CD4-positive, alpha-beta T cell treated with Interleukin-12 subunit alpha and Interleukin-12 subunit beta, for 1 hour (primary cell): ENCODE results near the gene CPE.
"Not testable (repeated sequence)": the region's sequence is repeated elsewhere in the genome, so short reads cannot be mapped to it uniquely, and the experiment has no call there.

ENCODE experiments used
- DNase-seq: peaks from one replicate; pipeline ENCODE4 v3.0.0-alpha.2; 2020

The CPE gene

DNA sequence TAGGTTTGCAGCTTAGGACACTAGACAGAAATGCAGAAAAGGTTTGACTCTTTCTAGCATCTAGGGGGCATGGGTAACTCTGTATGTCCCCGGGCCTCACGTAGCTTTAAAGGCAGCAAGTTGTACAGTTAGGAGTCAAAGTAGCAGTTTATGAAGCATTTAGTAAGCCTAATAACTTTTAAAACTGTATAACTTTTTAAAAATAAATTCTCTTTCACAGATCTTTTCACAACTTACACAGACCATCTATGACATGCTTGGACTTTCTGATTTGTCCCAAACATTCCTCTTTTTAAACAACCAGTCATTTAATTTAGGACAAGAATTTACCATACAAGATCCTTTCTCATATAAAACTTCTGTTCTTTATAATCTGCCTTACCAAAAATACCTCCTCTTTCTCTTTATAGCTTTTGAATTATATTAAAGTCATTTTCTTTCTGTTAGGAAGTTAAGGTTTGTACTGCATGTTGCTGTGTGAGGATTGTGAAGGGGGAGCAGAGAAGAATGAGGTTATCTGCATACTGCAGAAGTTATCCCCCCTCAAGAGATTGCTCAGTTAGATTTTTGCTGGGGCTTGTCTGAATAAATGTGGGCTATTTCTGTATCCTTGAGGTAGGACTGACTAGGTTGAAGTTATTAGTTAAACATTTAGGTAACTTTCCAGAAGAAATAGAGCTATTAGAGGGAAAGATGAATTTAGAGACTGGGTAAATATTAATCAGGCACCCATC is 94.3 kb downstream of the CPE start:
- no peak for DNase-seq

DNA sequence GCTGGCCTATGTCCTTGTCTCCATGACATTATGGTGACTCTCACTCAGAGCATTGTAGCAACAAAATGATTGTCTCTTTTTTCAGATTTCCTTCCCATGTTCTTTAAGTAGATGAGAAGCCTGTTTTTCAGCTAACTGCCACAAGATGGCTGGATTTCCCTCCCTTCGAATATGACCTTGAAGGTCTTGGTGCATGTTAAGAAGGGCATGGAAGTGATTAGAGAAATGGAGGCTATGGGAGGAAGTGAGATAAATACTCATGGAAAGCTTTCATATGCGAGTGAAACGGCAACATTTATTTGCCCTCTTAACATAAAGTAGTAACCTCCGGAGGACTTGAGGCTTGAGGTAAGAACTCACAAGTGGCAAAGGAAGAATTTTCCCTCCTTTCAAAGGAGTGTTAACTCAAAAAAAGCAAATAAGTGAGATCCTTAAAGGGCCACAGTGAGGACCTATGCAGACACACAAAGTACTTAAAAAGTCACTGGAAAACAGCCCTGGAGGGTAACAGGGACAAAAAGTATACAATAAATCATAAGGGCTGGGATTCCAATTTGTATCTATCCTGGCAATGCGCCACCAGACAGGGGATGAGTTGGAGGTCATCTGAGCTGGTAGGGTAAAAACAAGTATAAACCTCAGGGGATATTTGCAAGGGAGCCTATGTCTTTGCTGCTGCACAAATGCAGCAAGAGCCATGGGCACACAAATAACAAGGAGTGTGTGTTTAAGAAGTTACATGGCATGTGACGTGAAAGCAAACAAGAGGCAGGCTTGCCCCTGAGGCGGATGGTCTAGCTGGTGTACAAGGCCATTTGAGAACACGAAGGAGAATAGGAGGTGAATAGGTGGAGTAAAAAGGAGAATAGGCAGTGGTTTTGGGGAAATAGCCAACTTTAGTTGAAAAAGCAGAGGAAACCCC is 96.2 kb downstream of the CPE start:
- no peak for DNase-seq

DNA sequence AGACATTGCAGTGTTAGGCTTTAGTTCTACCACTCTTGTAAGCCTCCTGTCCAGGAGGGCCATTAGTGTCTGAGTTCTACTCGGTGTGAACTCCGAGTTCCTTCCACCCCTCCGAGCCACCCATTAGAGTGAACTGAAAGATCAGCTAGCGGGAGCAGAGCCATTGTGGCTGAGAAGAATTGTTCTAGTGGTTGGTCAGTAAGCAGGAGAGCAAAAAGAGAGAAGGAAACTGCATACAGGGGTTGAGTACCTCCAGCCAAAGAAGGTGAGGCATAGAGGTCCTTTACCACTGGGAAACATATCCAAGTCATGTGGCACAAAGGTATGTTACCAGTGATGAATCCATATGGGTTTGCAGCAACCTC is 96.9 kb downstream of the CPE start:
- no peak for DNase-seq

DNA sequence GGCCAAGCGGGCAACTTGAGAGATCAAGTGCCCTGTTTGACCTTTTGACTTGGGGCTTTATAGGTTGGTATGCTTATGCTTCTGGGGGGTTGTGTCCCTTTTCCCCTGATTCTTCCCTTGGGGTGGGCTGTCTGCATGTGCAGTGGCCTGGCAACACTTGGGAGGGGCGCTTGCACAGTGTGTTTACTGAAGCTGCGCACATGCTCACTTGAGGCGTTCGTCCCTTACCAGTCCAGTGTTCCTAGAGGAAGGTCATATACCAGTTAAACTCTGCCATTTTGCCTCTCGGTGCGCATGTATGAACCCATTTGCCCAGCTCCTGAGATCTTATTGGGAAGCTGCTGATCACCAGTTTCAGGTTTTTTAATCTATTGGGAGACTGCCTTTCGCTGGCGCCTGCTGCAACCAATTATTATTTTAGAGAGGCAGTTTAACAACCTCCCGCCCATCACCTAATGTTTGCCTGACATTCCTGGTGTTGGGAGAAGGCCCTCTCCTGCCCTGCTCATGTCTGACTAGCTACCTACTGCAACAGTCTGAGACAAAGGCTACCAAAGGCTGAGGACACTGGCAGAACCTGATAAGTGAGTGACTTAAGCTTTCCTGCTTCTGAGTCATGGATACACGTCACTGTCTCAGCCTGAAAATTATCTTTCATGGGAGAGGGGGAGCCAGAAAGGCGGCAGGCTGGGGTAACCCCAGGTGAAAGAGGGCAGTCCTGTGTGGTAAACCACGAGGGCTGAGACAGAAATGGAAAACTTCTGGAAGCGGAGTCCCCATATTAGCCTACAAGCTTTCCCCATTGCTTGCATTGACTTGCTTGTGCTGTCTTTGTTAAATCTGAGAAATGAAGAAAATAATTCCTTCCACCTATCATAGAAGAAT is 97.6 kb downstream of the CPE start:
- DNase-seq: no peak

DNA sequence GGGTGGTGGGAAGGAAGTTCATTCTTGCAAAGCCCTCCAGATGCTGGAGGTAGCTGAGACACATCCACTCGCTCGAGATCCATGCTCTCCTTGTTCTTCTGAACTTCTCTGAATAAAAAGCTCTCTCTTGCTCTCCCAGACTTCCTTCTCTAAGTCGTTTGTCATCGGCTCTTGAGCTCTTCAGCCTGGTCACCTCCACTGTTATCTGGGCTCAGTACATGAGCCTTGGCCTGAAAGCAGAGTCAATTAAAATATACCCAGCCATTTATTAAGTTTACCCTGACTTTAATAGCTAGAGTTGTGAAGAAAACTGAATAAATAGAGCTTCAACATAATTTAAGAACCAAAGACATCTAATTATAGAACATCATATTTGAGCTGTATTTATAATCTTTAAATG is 99.0 kb downstream of the CPE start:
- no peak for DNase-seq

DNA sequence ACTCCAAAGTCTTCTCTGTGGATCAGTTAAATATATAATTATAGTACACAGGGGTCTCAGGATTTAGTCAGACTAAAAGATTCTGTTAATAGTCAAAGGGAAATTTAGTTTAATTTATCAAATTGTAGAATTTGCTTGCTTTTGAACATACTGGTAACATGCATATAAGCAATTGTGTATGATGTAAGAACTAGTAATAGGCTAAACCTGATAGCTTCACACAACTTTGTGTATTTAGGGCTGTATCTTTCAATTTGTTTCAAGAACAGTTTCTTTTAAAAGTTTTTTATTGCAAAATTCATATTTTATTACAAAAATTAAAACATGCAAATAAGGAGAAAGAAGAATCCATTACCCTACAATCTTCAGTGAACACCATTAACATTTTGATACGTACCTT is 99.5 kb downstream of the CPE start:
- DNase-seq: no peak

DNA sequence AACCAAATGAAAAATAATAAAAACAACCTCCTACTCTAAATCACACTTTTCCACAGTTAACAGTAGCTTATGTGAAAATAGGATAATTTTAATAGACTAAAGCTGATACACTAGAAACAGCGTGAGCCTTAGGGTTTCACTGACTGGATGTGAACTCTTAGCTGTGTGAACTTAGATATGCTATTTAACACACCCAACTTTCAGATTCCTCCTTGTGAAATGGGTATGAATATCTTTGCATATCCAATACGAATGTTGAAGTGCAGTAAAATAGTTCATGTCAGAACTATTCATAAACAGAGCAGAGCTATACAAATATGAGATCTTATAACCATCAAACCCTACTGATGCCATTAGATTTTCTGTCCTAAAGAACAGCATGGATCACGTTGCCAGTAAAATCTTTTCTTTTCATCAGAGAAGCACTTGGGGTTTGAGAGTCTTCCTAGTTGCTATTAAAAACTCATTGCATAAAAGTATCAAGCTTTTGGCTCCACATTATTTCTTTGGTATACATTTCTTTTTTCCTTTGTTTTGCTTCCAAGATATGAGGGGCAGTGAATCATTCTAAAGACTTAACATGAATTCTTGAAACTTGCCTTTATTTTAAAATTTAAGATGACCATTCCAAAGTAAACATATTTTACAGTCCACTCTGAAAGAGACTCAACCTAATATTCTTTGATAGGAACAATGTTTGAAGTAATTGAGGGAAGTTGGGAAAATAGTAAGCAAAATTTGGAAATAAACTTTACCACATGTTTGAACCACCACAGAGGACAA is 102.4 kb downstream of the CPE start:
- DNase-seq: no peak

DNA sequence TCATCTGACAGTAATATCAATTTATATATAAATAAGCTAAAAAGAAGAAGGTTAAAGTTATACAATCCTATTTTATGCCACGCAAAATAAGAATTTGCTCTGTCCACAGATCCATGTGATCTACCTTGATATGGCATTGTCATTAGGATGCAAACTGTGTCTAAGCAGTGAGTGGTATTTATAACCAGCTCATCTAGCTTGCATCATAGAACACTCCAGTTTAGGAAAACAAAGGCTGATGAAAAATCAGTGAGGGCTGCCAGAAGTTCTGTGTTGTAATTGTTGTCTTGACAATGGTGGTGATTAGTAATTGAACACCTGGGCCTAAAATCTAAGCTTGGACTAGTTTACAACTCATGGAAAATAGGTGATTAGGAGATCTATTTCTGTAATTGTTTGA is 111.0 kb downstream of the CPE start:
- no peak for DNase-seq

DNA sequence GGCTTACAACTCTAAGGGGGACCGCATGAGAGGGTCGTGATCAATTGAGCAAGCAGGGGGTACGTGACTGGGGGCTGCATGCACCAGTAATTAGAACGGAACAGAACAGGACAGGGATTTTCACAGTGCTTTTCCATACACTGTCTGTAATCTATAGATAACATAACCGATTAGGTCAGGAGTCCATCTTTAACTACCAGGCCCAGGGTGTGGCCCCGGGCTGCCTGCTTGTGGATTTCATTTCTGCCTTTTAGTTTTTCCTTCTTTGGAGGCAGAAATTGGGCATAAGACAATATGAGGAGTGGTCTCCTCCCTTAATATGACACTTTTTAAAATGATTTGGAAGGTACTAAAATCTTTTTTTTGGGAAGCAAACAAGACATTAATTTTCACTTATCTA is 113.8 kb downstream of the CPE start:
- not testable (repeated sequence) for DNase-seq

DNA sequence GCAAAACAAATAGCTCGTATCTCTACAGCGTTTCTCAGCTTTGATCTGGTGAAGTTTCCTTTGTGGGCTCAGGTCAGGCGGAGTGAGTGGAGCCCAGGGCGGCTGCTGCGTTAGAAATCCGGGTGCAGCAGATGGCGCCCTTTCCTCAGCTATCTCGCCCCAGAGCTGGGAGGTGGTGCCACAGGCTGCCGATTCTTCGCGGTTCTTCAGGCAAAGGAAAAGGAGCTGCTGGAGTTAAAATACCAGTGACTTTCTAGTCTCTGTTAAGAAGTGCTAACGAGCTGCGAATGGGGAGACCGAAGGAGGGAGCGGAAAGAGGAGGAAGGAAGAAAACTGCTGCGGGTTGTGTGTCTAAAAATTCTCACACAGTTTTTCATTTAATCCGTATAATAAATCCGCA is 114.6 kb downstream of the CPE start:
- DNase-seq: peak; percentile 60

DNA sequence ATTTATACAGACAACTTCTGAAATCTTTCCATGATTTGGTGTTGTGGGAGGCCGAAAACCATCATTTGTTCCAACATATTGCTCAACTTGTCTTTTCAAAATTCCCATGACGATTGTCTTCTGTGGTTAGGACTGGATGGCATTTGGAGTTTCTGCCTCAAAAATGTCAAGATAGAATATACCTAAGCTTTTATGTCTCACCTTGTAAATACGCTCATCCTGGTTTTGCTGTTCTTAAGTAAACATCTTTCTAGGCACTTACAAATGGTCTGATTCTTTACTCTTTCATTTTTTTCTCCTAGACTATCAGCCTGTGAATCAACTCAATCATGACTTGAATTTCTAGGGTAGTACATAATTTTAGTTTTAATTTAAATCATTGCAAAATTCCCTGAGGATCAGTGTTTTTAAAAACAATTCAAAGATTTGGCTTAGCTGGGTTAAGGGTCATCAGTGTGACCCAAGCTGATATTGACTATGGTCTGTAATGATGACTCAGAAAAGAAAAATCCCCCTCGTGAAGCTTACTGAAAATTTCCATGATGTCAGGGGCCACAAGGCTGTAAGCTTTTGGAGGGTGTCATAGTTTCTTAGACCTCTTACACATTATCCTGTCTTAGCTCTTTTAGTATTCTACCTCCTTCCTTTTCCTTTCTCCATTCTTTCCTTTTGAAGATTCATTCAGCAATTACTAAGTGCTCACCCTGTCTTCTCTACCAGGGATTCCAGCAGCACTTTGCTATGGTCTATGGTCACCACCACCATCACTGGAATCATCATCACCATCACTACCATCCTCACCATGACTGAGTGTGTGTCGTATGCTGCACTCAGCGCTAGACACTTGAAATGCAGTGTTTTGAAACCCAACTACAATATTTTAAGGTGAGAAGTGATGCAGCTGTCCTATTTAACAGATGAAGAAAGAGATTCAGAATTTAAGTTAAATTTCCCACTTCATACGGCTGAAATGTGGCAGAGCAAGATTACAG is 124.4 kb downstream of the CPE start:
- no peak for DNase-seq

DNA sequence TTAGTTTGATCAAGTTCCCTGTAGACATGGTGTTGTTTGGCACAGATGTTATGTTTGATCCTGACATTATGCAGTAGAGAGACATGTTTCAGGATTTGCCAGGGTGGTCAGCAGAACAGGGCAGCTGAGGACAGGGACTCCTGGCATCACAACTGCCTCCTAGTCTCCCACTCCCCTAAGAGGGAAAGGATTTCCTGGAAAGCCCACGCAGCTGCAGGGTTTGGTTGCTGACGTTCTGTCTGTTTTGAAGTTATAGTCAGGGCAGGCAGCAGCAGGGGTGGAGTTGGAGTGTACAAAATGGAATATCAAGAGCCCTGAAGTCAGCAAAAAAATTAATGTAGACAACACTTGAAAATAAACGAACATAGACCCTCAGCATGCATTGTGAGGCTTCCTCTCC is 125.4 kb downstream of the CPE start:
- no peak for DNase-seq

DNA sequence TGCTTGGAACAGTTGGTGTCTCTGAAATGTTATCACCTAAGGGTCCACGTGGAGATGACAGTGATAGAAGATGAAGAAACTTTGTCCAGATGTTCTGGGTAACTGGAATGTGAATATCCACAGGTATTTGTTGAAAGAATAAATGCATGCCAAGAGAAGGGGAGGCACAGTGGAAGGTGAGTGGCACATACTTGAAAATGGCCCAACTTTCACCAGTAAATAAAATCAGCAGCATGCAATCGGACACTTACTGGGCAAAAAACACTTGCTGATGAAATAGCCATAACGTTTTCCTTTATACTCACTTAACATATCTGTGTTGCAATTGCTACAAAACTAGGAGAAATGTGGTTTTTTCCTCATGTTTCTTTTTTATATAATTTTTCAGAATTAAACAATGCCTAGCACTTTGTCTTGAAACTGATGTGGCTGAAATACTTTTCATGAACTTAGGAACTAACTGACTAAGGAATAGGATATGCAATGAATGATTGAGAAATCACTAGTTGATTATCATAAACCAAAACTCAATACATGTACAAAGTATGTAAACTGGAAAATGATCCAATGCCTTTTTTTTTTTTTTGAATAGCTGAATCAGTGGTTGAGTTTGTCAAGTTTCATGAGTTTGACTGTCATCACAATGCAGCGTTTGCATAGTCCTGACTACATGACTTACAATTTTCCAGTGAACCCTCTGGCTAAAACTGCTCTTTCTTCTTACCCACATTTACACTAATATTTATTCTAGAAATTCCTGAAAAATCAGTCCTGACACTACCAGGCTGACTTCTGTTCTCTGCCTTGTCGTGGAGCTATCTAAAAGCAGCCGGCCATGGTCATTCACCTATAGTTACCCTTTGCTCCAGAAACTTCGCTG is 127.4 kb downstream of the CPE start:
- DNase-seq: no peak

DNA sequence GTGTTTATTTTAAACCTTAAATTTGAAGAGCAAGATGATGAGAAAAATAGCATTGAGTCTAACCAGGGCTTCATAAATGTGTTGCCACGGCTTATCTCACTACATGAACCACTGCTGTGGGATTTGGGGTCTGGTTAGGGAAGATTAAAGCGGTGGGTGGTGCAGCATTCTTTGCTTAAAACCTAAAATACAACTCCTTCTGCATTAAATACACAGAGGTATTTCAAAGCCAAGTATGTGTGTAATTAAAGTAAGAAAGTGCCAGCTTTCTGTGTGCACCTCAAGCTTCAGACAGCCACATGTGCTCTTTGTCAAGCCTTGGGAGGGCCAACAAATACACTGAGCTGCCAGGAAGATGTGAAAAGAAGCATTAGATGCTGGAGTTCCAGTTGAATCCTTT is 128.0 kb downstream of the CPE start:
- DNase-seq: no peak

DNA sequence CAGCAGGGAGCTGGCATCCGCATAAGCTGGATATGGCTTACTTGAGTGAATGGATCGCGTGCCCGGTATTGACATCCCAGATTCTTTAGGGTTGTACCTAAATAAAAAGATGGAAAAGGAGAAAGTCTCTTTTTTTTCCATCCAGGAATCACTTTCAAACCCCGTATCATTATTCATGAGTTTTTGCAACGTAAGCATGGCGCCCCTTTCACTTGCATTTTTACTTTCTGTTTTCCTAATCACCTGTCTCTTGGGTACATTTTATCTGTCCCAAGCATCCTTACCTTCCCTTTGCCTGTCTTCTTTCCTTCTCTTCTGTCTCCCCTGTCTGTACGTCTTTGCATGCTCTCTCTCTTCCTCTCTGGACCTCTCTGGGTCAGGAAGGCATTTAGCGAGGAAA is 128.6 kb downstream of the CPE start:
- no peak for DNase-seq

DNA sequence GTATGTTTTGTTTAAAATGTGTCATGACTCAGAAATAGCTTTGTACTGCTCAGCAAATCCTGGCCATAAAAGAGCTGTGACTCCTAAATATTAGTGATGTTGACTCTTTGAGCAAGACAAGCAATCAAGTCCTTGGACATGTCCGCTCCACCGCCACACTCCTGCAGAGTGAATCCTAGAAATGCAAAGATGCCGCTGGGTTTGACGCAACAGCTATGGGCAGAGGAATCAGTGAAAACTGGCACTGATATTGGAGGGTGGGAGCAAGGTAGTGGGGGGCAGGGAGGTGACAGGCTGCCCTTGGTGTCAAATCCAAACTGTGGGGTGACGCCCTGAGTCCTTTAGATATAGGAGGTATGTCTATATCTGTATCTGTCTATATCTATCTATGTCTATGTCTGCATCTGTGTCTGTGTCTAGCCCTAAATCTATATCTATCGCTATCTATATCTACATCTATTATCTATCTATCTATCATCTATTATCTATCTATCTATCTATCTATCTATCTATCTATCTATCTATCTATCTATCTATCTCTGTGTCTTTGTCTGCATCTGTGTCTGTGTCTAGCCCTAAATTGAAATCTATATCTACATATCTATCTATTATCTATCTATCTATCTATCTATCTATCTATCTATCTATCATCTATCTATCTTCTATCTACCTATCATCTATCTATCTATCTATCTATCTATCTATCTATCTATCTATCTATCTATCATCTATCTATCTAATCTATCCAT is 129.7 kb downstream of the CPE start:
- no peak for DNase-seq

DNA sequence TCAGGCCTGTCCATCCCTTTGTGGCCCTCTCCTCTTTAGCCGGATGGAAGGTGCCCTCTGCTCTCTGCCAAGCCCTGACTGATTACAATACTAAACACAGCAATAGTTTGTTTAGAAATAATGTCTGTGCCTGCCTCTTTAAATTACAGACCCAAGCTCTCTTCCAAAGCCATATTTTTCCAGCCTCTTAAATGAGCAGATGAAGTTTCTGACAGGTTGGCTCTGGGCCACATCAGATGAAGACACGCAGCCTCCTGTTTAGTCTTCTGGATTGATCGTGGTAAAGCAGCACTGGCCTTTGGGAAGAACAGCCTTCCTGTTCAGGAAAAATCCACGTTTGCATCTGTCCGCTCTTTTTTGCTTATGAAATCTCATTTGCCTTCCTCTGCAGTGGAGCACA is 133.6 kb downstream of the CPE start:
- no peak for DNase-seq

DNA sequence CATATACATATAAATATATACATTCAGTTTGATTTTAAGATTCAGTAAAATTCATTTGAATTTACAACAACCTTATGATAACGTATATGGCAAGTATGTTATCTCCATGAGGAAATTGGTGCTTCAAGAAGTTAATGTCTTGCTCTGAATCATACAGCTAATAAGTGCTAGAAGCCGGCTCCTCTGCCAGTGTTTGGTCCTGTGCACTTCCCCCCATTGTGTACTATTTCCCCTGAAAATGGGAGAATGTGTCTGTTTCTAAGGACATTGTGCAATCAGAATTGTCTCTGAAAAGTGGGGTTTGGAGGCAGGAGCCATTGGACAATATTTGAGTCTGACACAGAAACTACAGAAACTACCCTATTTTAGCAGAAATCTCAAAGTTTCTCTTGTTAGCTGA is 135.9 kb downstream of the CPE start:
- no peak for DNase-seq

DNA sequence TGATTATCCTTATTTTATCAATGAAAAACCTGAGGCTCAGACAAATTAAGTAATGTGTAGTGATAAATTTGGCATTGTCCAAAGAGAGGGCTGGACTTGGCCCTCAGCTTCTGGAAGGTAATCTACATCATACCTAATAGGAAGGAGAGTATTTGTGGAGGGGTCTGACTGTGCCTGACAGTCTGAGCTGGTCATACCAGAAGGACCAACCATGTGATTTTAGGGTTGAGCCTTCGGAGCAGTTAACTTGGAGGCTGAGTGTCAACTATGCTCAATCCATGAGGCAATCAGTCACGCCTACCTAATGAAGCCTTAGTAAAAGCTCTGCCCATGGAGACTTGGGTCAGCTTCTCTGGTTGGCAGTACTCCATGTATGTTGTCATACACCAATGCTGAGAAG is 136.4 kb downstream of the CPE start:
- no peak for DNase-seq
